Neural progenitor cell (in vitro differentiated cells): Measurements from ENCODE around the gene RPA1. TPM values are rescaled to one million over a fixed set of nuclear protein-coding genes. Genes with fewer than 3 reads are reported as not detected.

Experiments
- DNase-seq: peaks from one replicate; pipeline ENCODE4 v3.0.0-alpha.2; 2016; ENCODE audit warnings: low spot score
- H2AFZ ChIP-seq: fragments of 200-600 bp; sonication (generic); replicated peaks from 2 replicates; pipeline ENCODE4 v1.6.1; 2016; ENCODE audit warnings: antibody characterized with exemption
- H3F3A ChIP-seq: fragments of 200-600 bp; sonication (generic); 2 replicates; pipeline ENCODE4 v1.6.1; 2016; ENCODE audit warnings: antibody characterized with exemption, low read depth
- H3K27ac ChIP-seq: fragments of 200-600 bp; sonication (generic); 2 replicates; pipeline ENCODE4 v1.5.1; 2016; ENCODE audit warnings: mild to moderate bottlenecking
- H3K27me3 ChIP-seq: fragments of 200-600 bp; sonication (generic); 2 replicates; pipeline ENCODE4 v1.6.1; 2016; ENCODE audit warnings: mild to moderate bottlenecking, moderate library complexity
- H3K36me3 ChIP-seq: fragments of 200-600 bp; sonication (generic); 2 replicates; pipeline ENCODE4 v1.5.1; 2016
- H3K4me1 ChIP-seq: fragments of 200-600 bp; sonication (generic); 2 replicates; pipeline ENCODE4 v1.6.1; 2016; ENCODE audit warnings: mixed run types
- H3K4me2 ChIP-seq: fragments of 200-600 bp; sonication (generic); 2 replicates; pipeline ENCODE4 v1.6.1; 2016
- H3K4me3 ChIP-seq: fragments of 200-600 bp; sonication (generic); 2 replicates; pipeline ENCODE4 v1.5.1; 2016
- H3K79me2 ChIP-seq: fragments of 200-600 bp; sonication (generic); 2 replicates; pipeline ENCODE4 v1.6.1; 2016; ENCODE audit warnings: low read depth
- H3K9ac ChIP-seq: fragments of 200-600 bp; sonication (generic); 2 replicates; pipeline ENCODE4 v1.6.1; 2016
- H3K9me3 ChIP-seq: fragments of 200-600 bp; sonication (generic); 2 replicates; pipeline ENCODE4 v1.5.1; 2016; ENCODE audit warnings: low read depth
- H4K20me1 ChIP-seq: fragments of 200-600 bp; sonication (generic); 2 replicates; pipeline ENCODE4 v1.6.1; 2016; ENCODE audit warnings: low read depth
- H3K27ac Mint-ChIP-seq: 3 replicates; pipeline ENCODE4 v1.8.0; 2021; ENCODE audit warnings: mixed read lengths
- H3K27me3 Mint-ChIP-seq: 2 replicates; pipeline ENCODE4 v1.8.0; 2022; ENCODE audit warnings: low read depth, mild to moderate bottlenecking, inconsistent platforms, moderate library complexity, mixed read lengths; ENCODE audit not compliant: insufficient read depth
- H3K36me3 Mint-ChIP-seq: 3 replicates; pipeline ENCODE4 v1.8.0; 2021; ENCODE audit warnings: mixed read lengths
- H3K4me1 Mint-ChIP-seq: 3 replicates; pipeline ENCODE4 v1.8.0; 2021; ENCODE audit warnings: mixed read lengths
- H3K4me3 Mint-ChIP-seq: 3 replicates; pipeline ENCODE4 v1.8.0; 2021; ENCODE audit warnings: mild to moderate bottlenecking, moderate library complexity, mixed read lengths
- H3K9me3 Mint-ChIP-seq: 3 replicates; pipeline ENCODE4 v1.8.0; 2020; ENCODE audit warnings: mixed read lengths
- EZH2 ChIP-seq: fragments of 200-600 bp; sonication (generic); IDR thresholded peaks from 2 replicates; pipeline ENCODE4 v1.6.1; 2017; ENCODE audit warnings: antibody characterized with exemption, mild to moderate bottlenecking, moderate library complexity
- EZH2phosphoT487 ChIP-seq: fragments of 200-600 bp; sonication (generic); IDR thresholded peaks from 2 replicates; pipeline ENCODE4 v1.6.1; 2017; ENCODE audit warnings: antibody characterized with exemption
- total RNA-seq: library from RNA; depleted of rRNA; stranded (reverse); fragments of >200 nt; gene quantifications from 2 replicates; pipeline ENCODE4 v1.2.3, GENCODE V29; 2015; ENCODE audit warnings: low replicate concordance
- TF ChIP-seq, protein P1 (sequence below): fragments of 200-600 bp; sonication (generic); IDR thresholded peaks from 2 replicates; pipeline ENCODE4 v1.5.1; 2017; ENCODE audit warnings: antibody characterized with exemption, mild to moderate bottlenecking

Gene RPA1
- total RNA-seq, 1 donor from 2014 or later: 94.4 TPM

DNA sequence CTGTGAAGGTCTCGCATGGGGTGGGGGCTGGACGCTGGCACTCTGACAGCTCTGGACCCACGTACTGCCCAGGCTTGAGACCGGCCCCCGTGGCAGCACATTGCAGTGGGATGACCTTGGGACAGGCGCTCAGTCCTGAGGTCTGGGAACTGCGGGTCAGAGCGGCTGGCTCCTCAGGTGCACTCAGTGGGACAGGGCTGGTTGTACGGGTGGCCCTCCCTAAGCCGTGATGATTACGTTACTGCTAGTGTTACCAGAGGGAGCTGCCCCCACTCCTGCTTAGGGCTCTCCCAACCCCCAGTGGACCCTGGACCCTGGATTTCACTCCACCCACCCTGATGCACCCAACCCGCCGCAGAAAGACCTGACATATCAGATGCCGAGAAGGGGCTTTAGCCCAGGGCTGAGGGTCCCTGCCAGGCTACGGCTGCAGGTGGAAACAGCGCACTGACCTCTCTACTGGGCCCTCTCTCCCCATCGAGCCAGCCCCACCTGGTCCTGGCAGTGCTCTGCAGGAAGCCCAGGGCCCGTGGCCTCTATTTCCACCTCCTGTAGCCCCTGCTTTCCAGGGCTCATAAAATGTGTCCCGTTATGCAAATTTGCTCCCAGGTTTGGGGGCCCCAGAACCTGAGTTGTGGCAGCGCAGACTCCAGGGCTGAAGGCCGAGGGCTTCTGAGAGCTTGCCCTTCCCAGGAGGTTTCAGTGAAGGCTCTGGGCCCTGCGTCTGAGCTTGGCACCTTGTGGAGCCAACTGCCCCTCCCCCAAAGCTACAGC lies 118.1 kb downstream of the RPA1 start:
- Histone ChIP-seq H2AFZ (no peak overlapping the region), H3K27me3 (peaks cover 2% of the 10 kb centered on the region), H3K4me3 (no peak overlapping the region), H3K9me3 (no peaks in the 10 kb centered on the region), H3F3A (peaks cover 12% of the 10 kb centered on the region), H3K79me2 (no peaks in the 10 kb centered on the region), H3K9ac (no peak overlapping the region), H3K36me3 (no peaks in the 10 kb centered on the region), H3K4me1 (peaks cover 26% of the 10 kb centered on the region), H3K4me2 (no peak overlapping the region), H4K20me1 (no peaks in the 10 kb centered on the region), H3K27ac (no peak overlapping the region)
- H3K4me1 Mint-ChIP-seq: peaks cover 44% of the 10 kb centered on the region
- DNase-seq: no peak
- no peak overlapping the region for H3K4me3 Mint-ChIP-seq
- no peaks in the 10 kb centered on the region for H3K36me3 Mint-ChIP-seq
- TF ChIP-seq EZH2phosphoT487: no peak
- TF ChIP-seq, protein P1, sequence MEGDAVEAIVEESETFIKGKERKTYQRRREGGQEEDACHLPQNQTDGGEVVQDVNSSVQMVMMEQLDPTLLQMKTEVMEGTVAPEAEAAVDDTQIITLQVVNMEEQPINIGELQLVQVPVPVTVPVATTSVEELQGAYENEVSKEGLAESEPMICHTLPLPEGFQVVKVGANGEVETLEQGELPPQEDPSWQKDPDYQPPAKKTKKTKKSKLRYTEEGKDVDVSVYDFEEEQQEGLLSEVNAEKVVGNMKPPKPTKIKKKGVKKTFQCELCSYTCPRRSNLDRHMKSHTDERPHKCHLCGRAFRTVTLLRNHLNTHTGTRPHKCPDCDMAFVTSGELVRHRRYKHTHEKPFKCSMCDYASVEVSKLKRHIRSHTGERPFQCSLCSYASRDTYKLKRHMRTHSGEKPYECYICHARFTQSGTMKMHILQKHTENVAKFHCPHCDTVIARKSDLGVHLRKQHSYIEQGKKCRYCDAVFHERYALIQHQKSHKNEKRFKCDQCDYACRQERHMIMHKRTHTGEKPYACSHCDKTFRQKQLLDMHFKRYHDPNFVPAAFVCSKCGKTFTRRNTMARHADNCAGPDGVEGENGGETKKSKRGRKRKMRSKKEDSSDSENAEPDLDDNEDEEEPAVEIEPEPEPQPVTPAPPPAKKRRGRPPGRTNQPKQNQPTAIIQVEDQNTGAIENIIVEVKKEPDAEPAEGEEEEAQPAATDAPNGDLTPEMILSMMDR: no peak
- TF ChIP-seq EZH2: no peak
- H3K27me3 Mint-ChIP-seq: peaks cover 7% of the 10 kb centered on the region
- no peaks in the 10 kb centered on the region for H3K9me3 Mint-ChIP-seq
- peak overlapping the region; percentile 46 for H3K27ac Mint-ChIP-seq

DNA sequence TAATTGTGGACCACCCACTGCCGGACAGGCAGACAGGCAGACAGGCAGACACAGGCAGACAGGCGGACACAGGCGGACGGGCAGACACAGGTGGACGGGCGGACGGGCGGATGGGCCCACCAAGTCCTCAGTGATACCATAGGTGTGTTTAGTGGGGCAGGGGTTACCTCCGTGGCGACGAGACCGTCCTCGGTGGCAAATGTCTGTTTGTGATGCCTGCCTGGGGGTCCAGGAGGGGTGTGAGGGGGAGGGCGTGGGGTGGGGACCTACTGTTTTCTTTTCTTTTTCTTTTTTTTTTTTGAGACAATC lies 118.7 kb downstream of the RPA1 start:
- no peak for DNase-seq
- H3F3A ChIP-seq: peaks cover 12% of the 10 kb centered on the region
- no peaks in the 10 kb centered on the region for H3K79me2 ChIP-seq
- peaks cover 26% of the 10 kb centered on the region for H3K4me1 ChIP-seq
- TF ChIP-seq EZH2phosphoT487 (no peak), EZH2 (no peak)
- TF ChIP-seq, protein P1: no peak
- no peaks in the 10 kb centered on the region for H4K20me1 ChIP-seq
- Mint-ChIP-seq H3K27ac (peak overlapping the region; percentile 46), H3K27me3 (peaks cover 6% of the 10 kb centered on the region), H3K36me3 (no peaks in the 10 kb centered on the region), H3K4me3 (no peak overlapping the region), H3K9me3 (no peaks in the 10 kb centered on the region), H3K4me1 (peaks cover 43% of the 10 kb centered on the region)
- no peak overlapping the region for H3K27ac ChIP-seq
- no peak overlapping the region for H3K4me2 ChIP-seq
- H2AFZ ChIP-seq: no peak overlapping the region
- H3K27me3 ChIP-seq: peaks cover 4% of the 10 kb centered on the region
- no peaks in the 10 kb centered on the region for H3K9me3 ChIP-seq
- H3K4me3 ChIP-seq: no peak overlapping the region
- no peak overlapping the region for H3K9ac ChIP-seq
- no peaks in the 10 kb centered on the region for H3K36me3 ChIP-seq

Other genes starting within 250 kb of the RPA1 start
- gene SLC43A2, start 201.2 kb upstream of the RPA1 start, total RNA-seq: 6.8 and 18.4 TPM in 2 replicates
- 1.1 TPM in 1 of 2 replicates, not detected in the other for gene SCARF1, start 184.3 kb upstream of the RPA1 start, total RNA-seq
- 0.13 and 2.8 TPM in 2 replicates for gene RILP, start 180.1 kb upstream of the RPA1 start, total RNA-seq
- 119 and 173 TPM in 2 replicates for gene PRPF8, start 145.1 kb upstream of the RPA1 start, total RNA-seq
- gene TLCD2, start 119.6 kb upstream of the RPA1 start, total RNA-seq: 0.15 and 0.28 TPM in 2 replicates
- 1.9 and 10.4 TPM in 2 replicates for gene WDR81, start 105.3 kb upstream of the RPA1 start, total RNA-seq
- gene SERPINF2, start 87.1 kb upstream of the RPA1 start, total RNA-seq: 0.59 TPM in 1 of 2 replicates, not detected in the other
- gene SERPINF1, start 67.9 kb upstream of the RPA1 start, total RNA-seq: 57.9 and 93.5 TPM in 2 replicates
- 24.0 and 24.4 TPM in 2 replicates for gene SMYD4, start 103 bp upstream of the RPA1 start, total RNA-seq
- gene RTN4RL1, start 195.3 kb downstream of the RPA1 start, total RNA-seq: 3.4 and 7.2 TPM in 2 replicates
- gene DPH1, start 200.1 kb downstream of the RPA1 start, total RNA-seq: 21.1 and 28.0 TPM in 2 replicates
- gene OVCA2, start 212.0 kb downstream of the RPA1 start, total RNA-seq: 5.4 and 23.1 TPM in 2 replicates
- gene HIC1, start 225.1 kb downstream of the RPA1 start, total RNA-seq: 0.62 TPM in 1 of 2 replicates, not detected in the other